ENCODE measurements around the gene GPC1.

GPC1 gene

DNA sequence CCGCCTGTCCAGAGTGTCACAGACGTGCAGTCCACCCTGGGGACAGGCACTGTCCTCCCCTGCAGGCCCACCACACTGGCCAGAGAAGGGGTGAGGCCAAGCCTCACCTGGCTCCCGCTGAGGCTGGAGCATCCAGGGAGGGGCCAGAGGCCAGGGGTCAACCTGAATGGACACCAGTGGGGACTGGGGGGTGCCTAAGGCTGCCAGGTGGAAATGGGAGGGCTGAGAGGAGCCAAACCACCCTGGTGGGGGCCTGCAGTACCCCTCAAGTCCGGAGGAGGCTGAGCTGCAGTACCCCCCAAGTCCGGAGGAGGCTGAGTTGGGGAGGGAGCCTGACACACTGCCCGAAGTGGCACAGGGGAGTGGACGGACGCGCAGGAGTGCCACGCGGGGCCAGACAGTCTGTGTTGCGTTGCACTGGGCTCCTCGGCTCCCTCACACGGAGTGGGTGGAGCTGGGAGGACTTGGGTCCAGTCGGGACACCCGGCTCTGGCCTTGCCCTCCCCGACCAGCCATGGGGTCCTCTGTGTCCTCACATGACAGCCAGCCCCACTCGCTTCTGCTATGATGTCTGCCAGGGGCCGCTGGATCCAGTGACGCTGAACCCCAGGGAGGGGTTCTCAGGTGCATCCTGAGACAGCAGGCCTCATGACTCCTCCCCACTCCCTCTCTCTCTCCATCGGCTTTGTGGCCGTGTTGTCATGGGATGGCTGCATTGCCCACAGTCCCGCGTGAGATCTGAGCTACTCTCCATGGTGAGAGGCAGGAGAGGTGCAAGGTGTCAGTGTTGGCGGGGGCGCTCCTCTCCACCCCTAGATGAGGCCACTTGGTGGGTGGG, 22.3 kb upstream of the GPC1 start:
- DNase-seq = no peak

DNA sequence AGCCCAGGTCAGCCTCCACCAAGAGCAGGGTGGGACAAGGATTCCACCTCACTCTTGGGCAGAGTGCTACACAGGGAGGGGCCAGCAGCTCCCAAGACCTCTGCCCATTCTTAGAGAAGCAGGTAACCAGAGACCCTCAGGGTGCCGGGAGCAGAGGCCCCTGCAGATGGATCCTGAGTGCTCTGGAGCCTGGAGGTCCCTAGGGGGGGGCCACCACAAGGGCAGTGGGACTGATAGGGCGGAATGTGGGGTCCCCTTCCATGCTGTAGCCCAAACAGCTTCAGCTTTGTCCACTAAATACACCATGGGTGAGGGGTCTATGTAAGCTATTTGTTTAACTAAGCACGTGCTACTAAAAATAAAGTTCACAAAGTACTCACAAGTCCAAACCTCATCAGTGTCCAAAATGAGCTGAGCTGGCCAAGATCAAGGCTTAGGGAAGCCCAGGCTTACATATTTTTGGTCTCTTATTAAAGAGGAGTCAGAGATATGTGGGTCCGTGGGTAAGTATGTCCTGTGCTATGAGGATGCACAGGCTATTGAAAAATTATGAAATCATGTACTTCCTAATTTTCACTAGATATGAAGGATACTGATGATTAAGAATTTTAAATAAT, 21.5 kb upstream of the GPC1 start:
- DNase-seq = no peak

GRCh38 chr2:240416821-240417220, 18.6 kb upstream of the GPC1 start:
- no peak for DNase-seq

- no peak for DNase-seq
Observed at GRCh38 chr2:240418311-240418710, 17.2 kb upstream of the GPC1 start.

DNA sequence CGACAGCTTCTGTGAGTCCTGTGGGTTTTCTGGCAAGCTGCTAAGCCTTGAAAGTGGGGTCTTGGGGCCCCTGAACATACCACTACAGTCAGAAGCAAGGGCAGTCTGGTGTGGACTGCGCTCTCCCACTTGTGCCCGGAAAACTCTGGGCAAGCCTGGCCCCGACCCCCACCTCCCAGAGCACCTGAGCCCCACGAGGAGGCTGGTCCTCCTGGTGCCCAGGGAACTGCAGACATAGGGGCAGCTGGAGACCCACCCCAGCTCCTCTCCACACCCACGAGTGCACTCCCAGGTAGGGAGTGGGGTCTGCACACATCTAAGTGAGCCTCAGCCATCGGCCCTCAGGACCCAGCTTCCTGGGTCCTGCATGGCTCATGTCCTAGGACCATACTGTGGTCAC, 16.2 kb upstream of the GPC1 start:
- DNase-seq = no peak

- no peak for DNase-seq
Observed at GRCh38 chr2:240419723-240420122, 15.7 kb upstream of the GPC1 start.

- DNase-seq = no peak
Observed at GRCh38 chr2:240420206-240421104, 15.0 kb upstream of the GPC1 start.

GRCh38 chr2:240421381-240421780, 14.1 kb upstream of the GPC1 start:
- DNase-seq = no peak

DNA sequence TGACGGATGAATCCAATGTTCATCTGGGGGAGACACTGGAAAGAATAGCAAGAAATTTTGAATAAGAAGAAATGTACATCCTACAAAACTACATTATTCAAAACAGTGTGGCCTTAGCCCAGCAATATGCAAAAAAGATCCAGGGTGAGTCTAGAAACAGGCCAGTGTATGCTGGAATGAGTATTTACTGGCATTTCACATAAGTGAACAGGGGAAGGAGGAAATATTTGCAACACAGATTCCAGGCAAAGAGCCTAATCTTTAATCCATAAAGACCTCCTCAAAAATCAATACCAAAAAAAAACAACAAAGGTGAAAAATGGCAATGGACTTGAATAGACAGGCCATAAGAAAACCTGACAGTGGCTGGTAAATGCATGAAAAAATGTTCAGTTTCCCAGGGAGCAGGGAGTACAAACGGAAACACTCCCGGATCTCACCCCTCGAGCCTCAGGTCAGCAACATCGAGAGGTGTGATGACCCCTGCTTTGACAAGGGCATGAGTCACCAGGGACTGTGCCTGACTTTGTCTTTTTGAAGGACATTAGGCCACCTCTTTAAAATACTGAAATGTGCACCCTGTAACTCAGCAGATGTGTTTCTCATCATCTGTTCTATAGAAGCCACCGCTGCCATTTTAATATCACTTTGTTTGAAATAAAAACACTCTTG, 12.7 kb upstream of the GPC1 start:
- no peak for DNase-seq

DNA sequence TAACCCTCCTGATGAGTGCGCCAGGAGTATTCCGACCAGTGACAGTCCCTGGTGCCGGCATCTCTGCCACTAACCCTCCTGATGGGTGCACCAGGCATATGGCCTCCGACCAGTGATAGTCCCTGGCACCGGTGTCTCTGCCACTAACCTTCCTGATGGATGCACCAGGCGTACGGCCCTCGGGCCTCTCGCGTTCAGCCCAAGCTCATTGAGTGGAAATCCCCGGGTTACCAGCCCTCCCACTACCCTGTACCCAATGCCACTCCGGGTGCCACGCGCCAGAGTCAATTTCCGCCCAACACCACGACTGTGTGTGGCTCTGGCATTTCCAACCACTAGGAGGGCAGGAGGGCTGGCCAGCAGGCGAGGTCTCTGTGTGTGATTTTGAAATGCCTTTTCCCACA, 11.7 kb upstream of the GPC1 start:
- DNase-seq = no peak

GRCh38 chr2:240424341-240425235, 10.9 kb upstream of the GPC1 start:
- DNase-seq = no peak

GRCh38 chr2:240425236-240425615, 10.2 kb upstream of the GPC1 start:
- DNase-seq = no peak

GRCh38 chr2:240425697-240426096, 9.8 kb upstream of the GPC1 start:
- no peak for DNase-seq

- DNase-seq = no peak
Observed at GRCh38 chr2:240426845-240427721, 8.4 kb upstream of the GPC1 start.

DNA sequence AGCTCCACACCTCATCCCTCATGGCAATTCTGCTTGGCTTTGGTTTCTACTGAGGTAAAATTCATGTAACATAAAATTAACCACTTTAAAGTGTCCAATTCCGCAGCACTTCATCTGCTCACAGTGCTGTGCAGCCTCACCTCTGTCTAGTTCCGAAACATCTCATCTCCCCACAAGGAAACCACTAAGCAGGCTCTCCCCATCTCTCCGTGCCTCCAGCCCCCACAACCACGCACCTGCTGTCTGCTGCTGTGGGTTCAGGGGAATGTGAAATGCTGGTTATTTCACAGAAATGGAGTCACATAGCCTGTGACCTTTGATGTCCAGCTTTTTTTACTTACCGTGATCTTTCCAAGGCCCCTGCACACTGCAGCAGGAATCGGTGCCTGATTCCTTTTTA, 7.7 kb upstream of the GPC1 start:
- DNase-seq = no peak

DNA sequence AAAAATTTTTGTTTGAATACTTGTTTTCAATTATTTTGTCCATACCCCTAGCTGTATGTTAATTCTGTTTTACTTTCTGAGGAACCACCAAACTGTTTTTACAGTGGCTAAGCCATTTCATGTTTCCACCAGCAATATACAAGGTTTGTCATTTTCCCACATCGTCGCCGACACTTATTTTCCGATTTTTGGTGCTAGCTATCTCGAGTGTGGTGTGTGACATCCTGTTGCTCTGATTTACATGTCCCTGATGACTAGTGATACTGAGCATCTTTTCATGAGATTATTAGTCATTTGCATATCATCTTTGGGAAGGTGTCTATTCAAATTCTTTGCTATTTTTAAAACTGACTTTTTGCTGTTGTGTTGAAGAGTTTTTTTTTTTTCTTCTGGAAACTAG, 7.2 kb upstream of the GPC1 start:
- no peak for DNase-seq

GRCh38 chr2:240429341-240429871, 6.1 kb upstream of the GPC1 start:
- DNase-seq = no peak

GRCh38 chr2:240429872-240430491, 5.5 kb upstream of the GPC1 start:
- no peak for DNase-seq

GRCh38 chr2:240430595-240430994, 4.9 kb upstream of the GPC1 start:
- no peak for DNase-seq

GRCh38 chr2:240431271-240431660, 4.2 kb upstream of the GPC1 start:
- DNase-seq = no peak

All from fibroblast of upper back skin (primary cell).